GM23338 (cell line): Measurements from ENCODE around the gene SCO2. TPM values are rescaled to one million over a fixed set of nuclear protein-coding genes. Genes with fewer than 3 reads are reported as not detected.

Experiments
- ATAC-seq: fragments of 200-7000 bp; cut with Tn5 transposase; 3 replicates; pipeline ENCODE4 v1.9.1; 2020
- DNase-seq: peaks from one replicate; pipeline ENCODE4 v3.0.0-alpha.2; 2015; ENCODE audit warnings: low spot score
- H2AFZ ChIP-seq: fragments of 200-600 bp; sonication (generic); 2 replicates; pipeline ENCODE4 v1.8.0; 2016; ENCODE audit warnings: antibody characterized with exemption, mild to moderate bottlenecking, moderate library complexity
- H3F3A ChIP-seq: fragments of 200-600 bp; sonication (generic); replicated peaks from 2 replicates; pipeline ENCODE4 v1.8.0; 2017; ENCODE audit warnings: antibody characterized with exemption, mixed run types, low read depth
- H3K27ac ChIP-seq: fragments of 200-600 bp; sonication (generic); 2 replicates; pipeline ENCODE4 v1.6.1; 2016; ENCODE audit warnings: low read depth
- H3K27me3 ChIP-seq: fragments of 200-600 bp; sonication (generic); 2 replicates; pipeline ENCODE4 v1.8.0; 2016; ENCODE audit warnings: mild to moderate bottlenecking, mixed run types, moderate library complexity; ENCODE audit not compliant: insufficient read depth
- H3K36me3 ChIP-seq: fragments of 200-600 bp; sonication (generic); 2 replicates; pipeline ENCODE4 v1.8.0; 2016; ENCODE audit warnings: mild to moderate bottlenecking; ENCODE audit not compliant: insufficient read depth
- H3K4me1 ChIP-seq: fragments of 200-600 bp; sonication (generic); 2 replicates; pipeline ENCODE4 v1.8.0; 2016; ENCODE audit warnings: mild to moderate bottlenecking, moderate library complexity; ENCODE audit not compliant: insufficient read depth
- H3K4me2 ChIP-seq: fragments of 200-600 bp; sonication (generic); 2 replicates; pipeline ENCODE4 v1.7.1; 2017; ENCODE audit warnings: mixed run types
- H3K4me3 ChIP-seq: fragments of 200-600 bp; sonication (generic); 2 replicates; pipeline ENCODE4 v1.6.1; 2016; ENCODE audit warnings: mixed run types
- H3K79me2 ChIP-seq: fragments of 200-600 bp; sonication (generic); replicated peaks from 2 replicates; pipeline ENCODE4 v1.8.0; 2017; ENCODE audit warnings: mild to moderate bottlenecking; ENCODE audit not compliant: insufficient read depth
- H3K9me2 ChIP-seq: fragments of 200-600 bp; sonication (generic); 2 replicates; pipeline ENCODE4 v1.8.0; 2017; ENCODE audit not compliant: insufficient read depth
- H4K20me1 ChIP-seq: fragments of 200-600 bp; sonication (generic); replicated peaks from 2 replicates; pipeline ENCODE4 v1.8.0; 2017; ENCODE audit warnings: mild to moderate bottlenecking; ENCODE audit not compliant: insufficient read depth
- H3K27ac Mint-ChIP-seq: 2 replicates; pipeline ENCODE4 v1.8.0; 2020; ENCODE audit warnings: inconsistent platforms, mild to moderate bottlenecking, moderate library complexity, mixed read lengths
- H3K27me3 Mint-ChIP-seq: 3 replicates; pipeline ENCODE4 v1.8.0; 2022; ENCODE audit warnings: low read depth, mild to moderate bottlenecking, moderate library complexity, mixed read lengths, inconsistent platforms; ENCODE audit not compliant: insufficient read depth, poor library complexity
- H3K36me3 Mint-ChIP-seq: 3 replicates; pipeline ENCODE4 v1.8.0; 2021; ENCODE audit warnings: low read depth, mild to moderate bottlenecking, inconsistent platforms, moderate library complexity, mixed read lengths
- H3K4me1 Mint-ChIP-seq: 3 replicates; pipeline ENCODE4 v1.8.0; 2020; ENCODE audit warnings: mild to moderate bottlenecking, inconsistent platforms, mixed read lengths
- H3K4me3 Mint-ChIP-seq: 3 replicates; pipeline ENCODE4 v1.8.0; 2021; ENCODE audit warnings: moderate library complexity, mild to moderate bottlenecking, inconsistent platforms, mixed read lengths
- H3K9me3 Mint-ChIP-seq: 3 replicates; pipeline ENCODE4 v1.8.0; 2020; ENCODE audit warnings: moderate library complexity, mild to moderate bottlenecking, inconsistent platforms, mixed read lengths
- CREB1 ChIP-seq: fragments of 250-450 bp; sonication (Bioruptor Pico); IDR thresholded peaks from 2 replicates; pipeline ENCODE4 v1.5.0; 2020; ENCODE audit warnings: low read depth, mild to moderate bottlenecking, moderate library complexity
- CTCF ChIP-seq, 2 experiments: fragments of 200-600 bp in 1 of 2; sonication (generic) in 1 of 2; conservative IDR thresholded peaks; 2 replicates each; pipeline versions ENCODE4 v1.5.1 to v1.6.1; 2016 to 2017; ENCODE audit warnings: antibody characterized with exemption in 2 of 2, low read depth in 2 of 2, mild to moderate bottlenecking in 2 of 2, moderate library complexity in 1 of 2
- ETS1 ChIP-seq: IDR thresholded peaks from 2 replicates; pipeline ENCODE4 v1.6.1; 2016; ENCODE audit warnings: antibody characterized with exemption
- EZH2 ChIP-seq: fragments of 200-600 bp; sonication (generic); IDR thresholded peaks from one replicate; pipeline ENCODE4 v1.8.0; 2017; ENCODE audit warnings: antibody characterized with exemption, mild to moderate bottlenecking, low read depth; ENCODE audit not compliant: unreplicated experiment
- EZH2phosphoT487 ChIP-seq: fragments of 200-600 bp; sonication (generic); IDR thresholded peaks from one replicate; pipeline ENCODE4 v1.8.1; 2018; ENCODE audit warnings: antibody characterized with exemption; ENCODE audit not compliant: unreplicated experiment
- JUNB ChIP-seq: IDR thresholded peaks from one replicate; pipeline ENCODE4 v1.6.1; 2016; ENCODE audit warnings: antibody characterized with exemption; ENCODE audit not compliant: unreplicated experiment
- NANOG ChIP-seq: IDR thresholded peaks from 2 replicates; pipeline ENCODE4 v1.6.1; 2016; ENCODE audit warnings: antibody characterized with exemption, borderline replicate concordance
- POLR2AphosphoS5 ChIP-seq: IDR thresholded peaks from 2 replicates; pipeline ENCODE4 v1.6.1; 2016; ENCODE audit warnings: antibody characterized with exemption, low read depth
- REST ChIP-seq: IDR thresholded peaks from one replicate; pipeline ENCODE4 v1.6.1; 2018; ENCODE audit warnings: antibody characterized with exemption; ENCODE audit not compliant: unreplicated experiment
- STAT1 ChIP-seq: IDR thresholded peaks from one replicate; pipeline ENCODE4 v1.6.1; 2016; ENCODE audit warnings: antibody characterized with exemption; ENCODE audit not compliant: unreplicated experiment
- ZNF114 ChIP-seq: fragments of 250-450 bp; sonication (Bioruptor Pico); IDR thresholded peaks from 2 replicates; pipeline ENCODE4 v1.5.0; 2020; ENCODE audit warnings: mild to moderate bottlenecking, moderate library complexity
- ZNF331 ChIP-seq: fragments of 250-450 bp; sonication (Bioruptor Pico); IDR thresholded peaks from 2 replicates; pipeline ENCODE4 v1.5.0; 2020; ENCODE audit warnings: low read depth, mild to moderate bottlenecking, moderate library complexity
- ZNF462 ChIP-seq: fragments of 250-450 bp; sonication (Bioruptor Pico); IDR thresholded peaks from 2 replicates; pipeline ENCODE4 v1.5.0; 2020; ENCODE audit warnings: mild to moderate bottlenecking, moderate library complexity
- polyA plus RNA-seq: library from polyadenylated mRNA; unstranded; fragments of >200 nt; fragmentation: Nextera tagmentation; extraction: Ambion mirVana; gene quantifications from 2 replicates; pipeline ENCODE4 v1.2.1, GENCODE V29; 2016
- total RNA-seq: library from RNA; depleted of rRNA; stranded (reverse); fragments of >200 nt; shearing (Covaris generic); gene quantifications from 2 replicates; pipeline ENCODE4 v1.2.3, GENCODE V29; 2014

The SCO2 gene
- total and polyA plus RNA-seq, 2 experiments from 2014 or later = 2.6 to 4.9 TPM

- Histone ChIP-seq H3K27ac (no peak overlapping the region), H2AFZ (no peak overlapping the region), H3K27me3 (no peaks in the 10 kb centered on the region), H4K20me1 (no peaks in the 10 kb centered on the region; the same call in 1 of the 2 replicates), H3K4me3 (no peak overlapping the region), H3K9me2 (no peaks in the 10 kb centered on the region), H3K4me2 (no peak overlapping the region), H3K36me3 (no peaks in the 10 kb centered on the region; the same call in 1 of the 2 replicates), H3K79me2 (0 out of 2 replicates have a peak, but pooled peaks cover 4% of the 10 kb centered on the region), H3K4me1 (no peaks in the 10 kb centered on the region; the same call in 1 of the 2 replicates), H3F3A (0 out of 2 replicates have a peak, but pooled peaks cover 4% of the 10 kb centered on the region)
- H3K27ac Mint-ChIP-seq = no peak overlapping the region
- no peak overlapping the region for H3K4me3 Mint-ChIP-seq
- no peak for TF ChIP-seq REST
- no peak for TF ChIP-seq CREB1
- no peak for TF ChIP-seq POLR2AphosphoS5
- no peak for TF ChIP-seq ZNF114 (CRISPR knock-in tag)
- no peak for TF ChIP-seq ZNF331 (CRISPR knock-in tag)
- no peak for TF ChIP-seq CTCF (conservative IDR thresholded peaks at IDR 0.05; ENCODE audit: low read depth in 2 of 2)
- TF ChIP-seq EZH2phosphoT487 = no peak
- TF ChIP-seq ZNF462 (CRISPR knock-in tag) = no peak
- no peak for TF ChIP-seq ETS1
- no peak for TF ChIP-seq STAT1
- no peak for TF ChIP-seq JUNB
- TF ChIP-seq EZH2 = no peak
- TF ChIP-seq NANOG = no peak
- H3K27me3 Mint-ChIP-seq = peaks cover 9% of the 10 kb centered on the region
- peaks cover 22% of the 10 kb centered on the region for H3K36me3 Mint-ChIP-seq
- H3K4me1 Mint-ChIP-seq = peaks cover 5% of the 10 kb centered on the region
- DNase-seq (no peak), ATAC-seq (no peak)
- H3K9me3 Mint-ChIP-seq = peaks cover 4% of the 10 kb centered on the region; the same call in 1 of the 3 replicates
Observed at GRCh38 chr22:50520826-50521453, 4.5 kb downstream of the SCO2 start.
